ENCODE results near the gene COL5A1.

The COL5A1 gene

GRCh38 chr9:134863941-134864820 is 222.6 kb downstream of the COL5A1 start:
- no peak for FAIRE-seq

GRCh38 chr9:134864821-134865190 is 223.2 kb downstream of the COL5A1 start:
- FAIRE-seq, result no peak

- no peak for FAIRE-seq
Measured at GRCh38 chr9:134867917-134868750, 226.5 kb downstream of the COL5A1 start.

GRCh38 chr9:134868751-134869553 is 227.3 kb downstream of the COL5A1 start:
- FAIRE-seq, result no peak

GRCh38 chr9:134869554-134870300 is 228.1 kb downstream of the COL5A1 start:
- no peak for FAIRE-seq

- FAIRE-seq, result no peak
Measured at GRCh38 chr9:134870301-134870694, 228.7 kb downstream of the COL5A1 start.

- no peak for FAIRE-seq
Measured at GRCh38 chr9:134870746-134871662, 229.4 kb downstream of the COL5A1 start.

GRCh38 chr9:134871697-134872340 is 230.2 kb downstream of the COL5A1 start:
- FAIRE-seq, result no peak

- no peak for FAIRE-seq
Measured at GRCh38 chr9:134872482-134873231, 231.1 kb downstream of the COL5A1 start.

GRCh38 chr9:134875371-134875770 is 233.8 kb downstream of the COL5A1 start:
- FAIRE-seq, result no peak

- no peak for FAIRE-seq
Measured at GRCh38 chr9:134877541-134877940, 235.9 kb downstream of the COL5A1 start.

GRCh38 chr9:134879664-134880483 is 238.3 kb downstream of the COL5A1 start:
- FAIRE-seq, result no peak

GRCh38 chr9:134880484-134881312 is 239.1 kb downstream of the COL5A1 start, which contains the start of gene FCN2:
TSS of gene FCN2 (plus strand) at chr9:134880810. CDS start at chr9:134880822, 12 bp downstream.
- FAIRE-seq, result no peak

- FAIRE-seq, result no peak
Measured at GRCh38 chr9:134881313-134881670, 239.7 kb downstream of the COL5A1 start.

- no peak for FAIRE-seq
Measured at GRCh38 chr9:134882204-134882785, 240.7 kb downstream of the COL5A1 start.

GRCh38 chr9:134883040-134883782 is 241.6 kb downstream of the COL5A1 start:
- no peak for FAIRE-seq

GRCh38 chr9:134884492-134884891 is 242.9 kb downstream of the COL5A1 start:
- no peak for FAIRE-seq
